Ishikawa (cell line): ENCODE results near the gene PSORS1C1.
A peak's percentile ranks its signal among the peaks of the same experiment; 100 is the strongest.

Experiments used
- CEBPB ChIP-seq: IDR thresholded peaks from 2 replicates; pipeline ENCODE4 v1.6.1; 2012
- CREB1 ChIP-seq: IDR thresholded peaks from 2 replicates; pipeline ENCODE4 v1.6.1; 2012; ENCODE audit warnings: low read depth
- EGR1 ChIP-seq: IDR thresholded peaks from 2 replicates; pipeline ENCODE4 v1.6.1; 2012
- EP300 ChIP-seq: IDR thresholded peaks from 2 replicates; pipeline ENCODE4 v1.6.1; 2012; ENCODE audit warnings: borderline replicate concordance
- FOXM1 ChIP-seq: IDR thresholded peaks from 2 replicates; pipeline ENCODE4 v1.6.1; 2012; ENCODE audit warnings: low read depth, borderline replicate concordance
- NFIC ChIP-seq: IDR thresholded peaks from 2 replicates; pipeline ENCODE4 v1.6.1; 2012
- RAD21 ChIP-seq: IDR thresholded peaks from 2 replicates; pipeline ENCODE4 v1.6.1; 2012; ENCODE audit warnings: low read depth
- TAF1 ChIP-seq: IDR thresholded peaks from 2 replicates; pipeline ENCODE4 v1.6.1; 2012; ENCODE audit warnings: low read depth, mild to moderate bottlenecking
- TCF12 ChIP-seq: IDR thresholded peaks from 2 replicates; pipeline ENCODE4 v1.6.1; 2012; ENCODE audit warnings: low read depth
- TEAD4 ChIP-seq: IDR thresholded peaks from 2 replicates; pipeline ENCODE4 v1.6.1; 2012
- YY1 ChIP-seq: IDR thresholded peaks from 2 replicates; pipeline ENCODE4 v1.6.1; 2012; ENCODE audit warnings: low read depth
- ZBTB7A ChIP-seq: IDR thresholded peaks from 2 replicates; pipeline ENCODE4 v1.6.1; 2012; ENCODE audit warnings: low read depth
- TF ChIP-seq, protein P1 (sequence below): IDR thresholded peaks from 2 replicates; pipeline ENCODE4 v1.6.1; 2012; ENCODE audit warnings: low read depth, mild to moderate bottlenecking
- TF ChIP-seq, protein P2 (sequence below): IDR thresholded peaks from 2 replicates; pipeline ENCODE4 v1.6.1; 2012
- TF ChIP-seq, protein P3 (sequence below): IDR thresholded peaks from 2 replicates; pipeline ENCODE4 v1.6.1; 2012

The PSORS1C1 gene

DNA sequence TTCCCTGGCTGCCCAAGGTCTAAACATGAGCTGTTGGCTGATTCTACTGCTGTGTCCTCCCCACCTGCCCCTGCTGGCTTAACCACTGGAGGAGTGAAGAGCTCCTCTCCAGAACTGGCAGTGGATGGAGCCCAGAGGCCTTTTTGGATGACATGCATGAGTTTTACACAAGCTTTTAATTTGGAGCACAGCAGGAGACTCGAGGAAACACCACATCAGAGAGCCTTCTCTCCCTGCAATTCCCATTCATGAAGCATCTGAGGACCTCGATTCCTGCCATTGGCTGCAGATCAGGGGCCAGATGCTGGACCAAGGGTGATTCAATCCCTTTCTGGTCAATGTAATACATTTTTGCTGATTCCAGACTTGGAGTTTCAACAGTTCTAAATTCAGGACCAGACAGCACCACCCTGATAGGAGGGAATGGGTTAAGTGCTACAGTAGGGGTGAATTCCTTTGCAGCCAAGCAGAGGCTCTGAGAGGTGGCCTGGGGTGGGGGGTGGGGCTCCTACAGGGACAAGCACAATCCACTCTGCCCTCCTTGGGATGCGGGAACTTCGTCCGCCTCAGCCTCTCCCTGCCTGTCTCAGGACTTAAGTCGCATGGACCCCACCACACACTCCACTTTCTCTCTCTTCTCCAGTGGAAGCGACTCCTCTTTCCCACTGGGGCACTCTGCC is 599 bp upstream of the PSORS1C1 start:
- TF ChIP-seq EGR1 (no peak), ZBTB7A (no peak), TEAD4 (no peak), CEBPB (no peak), NFIC (no peak), FOXM1 (no peak)
- TF ChIP-seq, protein P1, sequence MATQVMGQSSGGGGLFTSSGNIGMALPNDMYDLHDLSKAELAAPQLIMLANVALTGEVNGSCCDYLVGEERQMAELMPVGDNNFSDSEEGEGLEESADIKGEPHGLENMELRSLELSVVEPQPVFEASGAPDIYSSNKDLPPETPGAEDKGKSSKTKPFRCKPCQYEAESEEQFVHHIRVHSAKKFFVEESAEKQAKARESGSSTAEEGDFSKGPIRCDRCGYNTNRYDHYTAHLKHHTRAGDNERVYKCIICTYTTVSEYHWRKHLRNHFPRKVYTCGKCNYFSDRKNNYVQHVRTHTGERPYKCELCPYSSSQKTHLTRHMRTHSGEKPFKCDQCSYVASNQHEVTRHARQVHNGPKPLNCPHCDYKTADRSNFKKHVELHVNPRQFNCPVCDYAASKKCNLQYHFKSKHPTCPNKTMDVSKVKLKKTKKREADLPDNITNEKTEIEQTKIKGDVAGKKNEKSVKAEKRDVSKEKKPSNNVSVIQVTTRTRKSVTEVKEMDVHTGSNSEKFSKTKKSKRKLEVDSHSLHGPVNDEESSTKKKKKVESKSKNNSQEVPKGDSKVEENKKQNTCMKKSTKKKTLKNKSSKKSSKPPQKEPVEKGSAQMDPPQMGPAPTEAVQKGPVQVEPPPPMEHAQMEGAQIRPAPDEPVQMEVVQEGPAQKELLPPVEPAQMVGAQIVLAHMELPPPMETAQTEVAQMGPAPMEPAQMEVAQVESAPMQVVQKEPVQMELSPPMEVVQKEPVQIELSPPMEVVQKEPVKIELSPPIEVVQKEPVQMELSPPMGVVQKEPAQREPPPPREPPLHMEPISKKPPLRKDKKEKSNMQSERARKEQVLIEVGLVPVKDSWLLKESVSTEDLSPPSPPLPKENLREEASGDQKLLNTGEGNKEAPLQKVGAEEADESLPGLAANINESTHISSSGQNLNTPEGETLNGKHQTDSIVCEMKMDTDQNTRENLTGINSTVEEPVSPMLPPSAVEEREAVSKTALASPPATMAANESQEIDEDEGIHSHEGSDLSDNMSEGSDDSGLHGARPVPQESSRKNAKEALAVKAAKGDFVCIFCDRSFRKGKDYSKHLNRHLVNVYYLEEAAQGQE = no peak; the same call in 1 of the 2 replicates
- TF ChIP-seq, protein P2, sequence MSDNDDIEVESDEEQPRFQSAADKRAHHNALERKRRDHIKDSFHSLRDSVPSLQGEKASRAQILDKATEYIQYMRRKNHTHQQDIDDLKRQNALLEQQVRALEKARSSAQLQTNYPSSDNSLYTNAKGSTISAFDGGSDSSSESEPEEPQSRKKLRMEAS = no peak

DNA sequence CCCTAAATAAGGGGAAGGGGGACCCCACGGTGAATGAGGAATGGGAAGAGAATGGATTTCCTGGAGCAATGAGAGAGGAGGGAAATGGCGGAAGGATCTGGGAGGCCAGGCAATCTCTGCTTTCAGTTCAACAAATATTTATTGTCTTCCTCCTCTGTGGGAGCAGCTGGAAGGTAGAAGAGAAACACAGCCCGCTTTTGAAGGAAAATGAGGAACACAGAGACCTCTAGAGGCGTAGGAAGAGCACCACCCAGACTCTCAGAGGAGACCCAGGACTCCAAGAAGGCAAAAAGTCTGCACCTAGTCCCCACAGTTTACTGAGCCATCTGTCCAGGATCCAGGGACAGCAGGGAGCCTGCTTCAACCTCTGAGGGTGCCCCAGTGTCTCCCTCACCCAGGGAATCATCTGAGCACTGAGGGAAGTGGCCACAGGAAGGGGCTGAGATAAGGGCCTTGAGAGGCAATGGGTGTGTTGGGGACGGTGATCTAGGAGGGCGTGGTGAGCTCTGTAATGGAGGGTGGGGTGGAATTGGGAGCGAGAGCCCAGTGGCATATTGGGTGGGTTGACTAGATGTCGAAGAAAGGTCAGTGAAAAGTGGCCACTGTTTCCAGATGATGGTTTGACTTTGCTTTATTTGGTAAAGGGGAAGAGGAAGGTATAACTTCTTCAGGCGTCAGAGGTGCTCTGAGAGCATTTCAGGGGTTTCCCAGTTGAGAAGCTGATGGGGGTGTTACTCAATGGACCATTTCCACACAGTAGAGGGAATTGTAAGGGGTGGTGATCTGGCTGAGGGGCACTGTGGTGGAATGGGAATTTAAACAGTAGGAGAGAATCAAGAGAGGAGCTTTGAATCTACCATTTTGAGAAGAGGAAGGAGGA is 610 bp downstream of the PSORS1C1 start:
- peak; percentile 34; the same call in 1 of the 2 replicates for TF ChIP-seq RAD21
- no peak for TF ChIP-seq NFIC
- TF ChIP-seq YY1 = no peak

DNA sequence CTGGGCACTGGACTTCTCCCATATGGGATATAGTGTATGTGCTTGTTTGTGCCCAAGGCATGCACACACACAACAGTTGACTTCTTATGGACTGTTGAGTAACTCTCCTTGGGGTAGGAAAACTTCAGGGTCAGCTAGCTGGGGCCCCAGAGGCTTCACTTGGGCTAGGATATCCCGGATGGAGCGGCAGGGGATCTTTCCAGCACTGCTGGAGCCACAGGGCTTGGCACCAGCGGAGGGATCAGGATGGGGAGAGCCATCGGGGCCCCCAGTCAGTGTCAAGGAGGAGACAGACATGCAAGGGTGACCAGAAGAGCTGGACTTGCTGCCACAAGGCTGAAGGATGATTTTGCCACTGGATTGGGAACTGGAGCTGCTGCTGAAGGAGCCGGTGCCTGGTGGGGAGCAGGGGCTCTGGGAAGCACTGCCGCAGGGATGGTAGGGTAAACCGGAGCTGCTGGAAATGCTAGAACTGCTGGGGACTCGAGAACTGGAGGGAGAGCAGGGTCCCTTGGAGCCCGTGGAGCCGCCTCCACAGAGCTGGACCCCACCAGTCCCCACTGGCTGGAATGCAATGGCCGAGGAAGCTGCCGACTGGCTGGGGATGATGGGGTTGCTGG is 1.5 kb downstream of the PSORS1C1 start:
- TF ChIP-seq TEAD4 = no peak
- TF ChIP-seq NFIC = no peak
- no peak for TF ChIP-seq EGR1
- no peak for TF ChIP-seq ZBTB7A
- TF ChIP-seq TAF1 = no peak
- TF ChIP-seq TCF12 = no peak
- TF ChIP-seq RAD21 = no peak
- TF ChIP-seq FOXM1 = no peak

DNA sequence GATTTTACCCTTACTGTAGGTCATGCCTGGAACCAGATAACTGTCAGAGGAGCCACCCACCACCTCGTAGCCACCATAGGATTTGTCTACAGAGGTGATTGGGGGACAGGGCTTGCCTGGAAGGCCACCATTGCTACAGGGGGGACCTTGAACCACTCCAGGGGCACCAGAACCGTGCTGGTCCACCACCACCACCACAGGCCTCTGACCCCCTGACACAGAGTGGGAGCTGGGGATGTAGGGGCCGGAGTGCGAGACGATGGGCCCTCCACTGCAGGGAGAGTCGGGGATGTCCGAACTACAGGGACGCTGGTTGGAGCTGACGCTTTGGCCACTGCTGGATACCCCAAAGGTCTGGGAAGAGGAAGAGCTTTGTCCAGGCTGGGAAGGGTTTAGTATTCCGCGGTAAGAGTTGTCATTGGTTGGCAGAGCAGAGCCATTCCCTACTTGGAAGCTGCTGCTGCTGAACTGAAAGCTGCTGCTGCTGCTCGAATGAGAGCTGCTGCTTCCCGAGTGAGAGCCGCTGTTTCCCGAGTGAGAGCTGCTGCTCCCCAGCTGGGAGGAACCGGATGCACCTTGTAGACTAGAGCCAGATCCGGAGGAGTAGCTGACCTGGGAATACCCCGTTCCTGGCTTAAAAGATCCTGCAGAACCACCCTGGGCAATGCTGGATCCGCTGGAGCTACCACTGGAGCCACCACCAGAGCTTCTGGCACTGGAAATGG is 2.2 kb downstream of the PSORS1C1 start:
- TF ChIP-seq, protein P1 = no peak
- TF ChIP-seq CEBPB (no peak), CREB1 (no peak), FOXM1 (no peak)
- TF ChIP-seq, protein P2 = no peak

DNA sequence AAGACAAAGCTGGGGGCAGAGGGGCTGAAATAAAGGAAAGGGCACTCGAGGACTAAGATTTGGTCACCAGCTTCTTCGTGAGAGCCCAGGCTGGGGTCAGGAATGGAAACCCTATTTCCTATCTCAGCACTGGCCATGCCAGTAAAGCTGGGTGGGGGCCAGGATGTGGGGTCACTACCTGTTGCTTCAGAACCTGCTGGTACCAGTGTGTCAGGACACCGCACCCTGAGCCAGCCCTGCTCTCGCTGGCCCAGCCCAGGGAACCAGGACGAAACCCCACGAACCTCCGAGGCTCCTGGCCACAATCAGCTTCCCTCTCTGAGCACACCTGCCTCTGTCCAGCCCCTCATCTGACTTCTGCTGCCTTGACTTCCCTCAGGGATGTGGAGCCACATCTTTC is 3.6 kb downstream of the PSORS1C1 start:
- TF ChIP-seq CEBPB = no peak
- TF ChIP-seq, protein P2 = no peak
- no peak for TF ChIP-seq TEAD4
- no peak for TF ChIP-seq CREB1
- no peak for TF ChIP-seq TAF1
- no peak for TF ChIP-seq EGR1
- TF ChIP-seq, protein P3, sequence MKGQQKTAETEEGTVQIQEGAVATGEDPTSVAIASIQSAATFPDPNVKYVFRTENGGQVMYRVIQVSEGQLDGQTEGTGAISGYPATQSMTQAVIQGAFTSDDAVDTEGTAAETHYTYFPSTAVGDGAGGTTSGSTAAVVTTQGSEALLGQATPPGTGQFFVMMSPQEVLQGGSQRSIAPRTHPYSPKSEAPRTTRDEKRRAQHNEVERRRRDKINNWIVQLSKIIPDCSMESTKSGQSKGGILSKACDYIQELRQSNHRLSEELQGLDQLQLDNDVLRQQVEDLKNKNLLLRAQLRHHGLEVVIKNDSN = no peak
- no peak for TF ChIP-seq RAD21
- TF ChIP-seq, protein P1 = no peak
- no peak for TF ChIP-seq TCF12
- no peak for TF ChIP-seq FOXM1
- no peak for TF ChIP-seq ZBTB7A
- TF ChIP-seq YY1 = no peak
- no peak for TF ChIP-seq NFIC
- TF ChIP-seq EP300 = no peak
